ENCODE results near the gene PIP5K1B.
A peak's percentile ranks its signal among the peaks of the same experiment; 100 is the strongest.
"Not testable (repeated sequence)": the region's sequence is repeated elsewhere in the genome, so short reads cannot be mapped to it uniquely, and the experiment has no call there.

The PIP5K1B gene, protein sequence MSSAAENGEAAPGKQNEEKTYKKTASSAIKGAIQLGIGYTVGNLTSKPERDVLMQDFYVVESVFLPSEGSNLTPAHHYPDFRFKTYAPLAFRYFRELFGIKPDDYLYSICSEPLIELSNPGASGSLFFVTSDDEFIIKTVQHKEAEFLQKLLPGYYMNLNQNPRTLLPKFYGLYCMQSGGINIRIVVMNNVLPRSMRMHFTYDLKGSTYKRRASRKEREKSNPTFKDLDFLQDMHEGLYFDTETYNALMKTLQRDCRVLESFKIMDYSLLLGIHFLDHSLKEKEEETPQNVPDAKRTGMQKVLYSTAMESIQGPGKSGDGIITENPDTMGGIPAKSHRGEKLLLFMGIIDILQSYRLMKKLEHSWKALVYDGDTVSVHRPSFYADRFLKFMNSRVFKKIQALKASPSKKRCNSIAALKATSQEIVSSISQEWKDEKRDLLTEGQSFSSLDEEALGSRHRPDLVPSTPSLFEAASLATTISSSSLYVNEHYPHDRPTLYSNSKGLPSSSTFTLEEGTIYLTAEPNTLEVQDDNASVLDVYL

DNA sequence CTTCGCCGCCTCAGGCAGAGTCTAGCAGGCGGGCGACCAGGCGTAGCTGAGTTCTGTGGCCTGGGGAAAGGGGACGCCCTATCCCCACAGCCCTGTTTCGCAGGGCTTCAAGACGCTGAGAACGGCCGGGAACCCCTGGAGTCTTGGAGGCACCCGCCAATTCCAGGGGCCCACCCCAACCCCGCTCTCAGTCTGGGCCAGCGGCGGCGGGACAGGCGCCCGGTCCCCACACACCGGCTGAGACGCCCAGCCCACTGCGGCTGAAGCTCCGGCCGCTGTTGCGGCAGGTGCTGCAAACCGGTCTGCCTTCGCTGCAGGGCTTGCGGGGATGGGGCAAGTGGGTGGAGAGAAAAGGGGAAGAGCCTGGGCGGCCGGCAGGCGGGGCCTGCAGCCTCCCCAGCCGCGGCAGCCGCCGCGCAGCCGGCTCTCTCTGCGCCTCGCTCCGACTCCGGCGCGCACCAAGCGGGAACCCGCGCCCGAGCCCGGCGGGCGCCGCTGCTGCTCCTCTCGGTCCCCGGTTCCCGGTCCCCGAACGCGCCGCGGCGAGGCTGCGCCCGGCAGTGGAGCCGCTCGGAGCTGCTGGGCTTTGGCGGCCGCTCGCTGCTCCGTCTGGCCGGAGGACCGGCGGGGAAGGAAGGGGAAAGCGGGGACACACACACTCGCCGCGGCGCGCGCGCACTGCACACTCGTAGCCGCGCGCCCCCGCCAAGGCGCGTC is at the start of gene PIP5K1B:
TSS of gene PIP5K1B (plus strand) at position 427 of the 717 bp plus-strand sequence. CDS start 117,375 bp downstream, outside the sequence.
- DNase-seq (ENCODE audit: low read depth), result peak; percentile 40

DNA sequence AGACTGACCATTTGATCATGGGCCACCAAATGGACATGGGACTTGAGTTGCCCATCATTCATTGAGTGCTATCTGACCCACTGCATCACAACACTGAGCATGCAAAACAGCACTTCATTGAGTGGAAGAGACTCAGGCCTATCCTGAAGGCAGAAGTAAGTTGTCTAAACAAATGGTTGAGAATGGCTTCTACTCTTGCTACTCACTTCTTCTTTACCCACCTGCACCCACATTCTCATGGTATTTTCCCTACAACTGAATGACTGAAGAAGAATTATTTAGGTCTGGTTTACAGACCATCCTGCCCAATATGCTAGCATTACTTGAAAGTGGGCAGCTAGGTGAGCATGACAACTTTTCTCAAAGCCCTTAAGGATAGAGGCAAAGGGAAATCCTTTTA is 41.0 kb upstream of the PIP5K1B start:
- DNase-seq (ENCODE audit: low read depth), result no peak

DNA sequence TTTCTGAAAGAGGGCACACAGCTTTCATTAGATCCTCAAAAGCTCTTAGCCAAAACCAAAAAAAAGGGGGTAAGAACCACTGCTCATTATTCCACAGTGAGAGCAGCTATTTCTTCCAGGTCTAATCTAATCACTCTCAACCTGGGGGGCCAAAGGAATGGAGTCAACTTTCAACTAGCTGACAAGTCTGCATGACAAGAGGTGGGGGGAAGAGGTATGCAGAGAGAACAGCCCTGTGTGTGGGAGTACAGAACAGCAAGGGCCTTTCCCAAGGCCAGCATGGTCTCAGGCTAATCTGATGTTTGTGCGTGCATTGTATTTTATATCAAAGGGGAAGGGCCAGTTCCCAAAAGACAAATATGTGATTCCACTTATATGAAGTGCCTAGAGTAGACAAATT is 36.9 kb upstream of the PIP5K1B start:
- no peak for DNase-seq (ENCODE audit: low read depth)

DNA sequence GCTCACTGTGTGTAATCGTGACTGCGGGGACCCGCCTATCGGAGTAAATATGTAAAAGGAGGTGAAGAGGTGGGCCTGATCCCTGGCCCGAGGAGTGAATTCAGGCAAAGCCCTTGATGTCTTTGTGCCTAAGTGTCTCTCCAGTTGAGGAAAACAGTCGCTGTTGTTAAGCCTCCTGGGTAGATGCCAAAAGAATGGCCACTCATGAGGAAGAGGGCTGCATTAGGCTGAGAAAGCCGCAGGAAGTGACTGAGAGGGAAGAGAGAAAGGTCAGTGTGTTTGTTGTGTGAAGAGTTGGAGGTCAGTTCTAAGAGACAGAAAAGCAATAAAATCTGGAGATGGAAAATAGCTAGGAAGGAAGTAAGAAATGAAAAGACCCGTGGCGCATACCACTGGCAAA is 35.8 kb upstream of the PIP5K1B start:
- no peak for DNase-seq (ENCODE audit: low read depth)

DNA sequence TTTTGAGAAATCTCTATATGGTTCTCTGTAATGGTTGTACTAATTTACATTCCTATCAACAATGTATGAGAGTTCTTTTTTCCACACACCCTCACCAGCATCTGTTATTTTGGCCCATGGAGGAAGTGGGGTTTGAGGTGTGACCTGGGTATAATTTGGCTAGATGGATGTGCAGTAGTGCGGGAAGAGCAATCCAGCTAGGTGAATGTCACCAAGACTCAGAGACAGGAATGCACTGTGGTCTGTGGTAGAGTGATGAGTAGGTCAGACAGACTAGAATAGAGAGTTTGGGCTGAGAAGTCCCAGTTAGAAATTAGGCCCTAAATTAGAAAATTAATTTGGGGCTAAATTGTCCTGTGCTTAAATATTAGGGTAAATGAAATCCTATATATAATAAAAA is 32.8 kb upstream of the PIP5K1B start:
- DNase-seq (ENCODE audit: low read depth), result no peak

DNA sequence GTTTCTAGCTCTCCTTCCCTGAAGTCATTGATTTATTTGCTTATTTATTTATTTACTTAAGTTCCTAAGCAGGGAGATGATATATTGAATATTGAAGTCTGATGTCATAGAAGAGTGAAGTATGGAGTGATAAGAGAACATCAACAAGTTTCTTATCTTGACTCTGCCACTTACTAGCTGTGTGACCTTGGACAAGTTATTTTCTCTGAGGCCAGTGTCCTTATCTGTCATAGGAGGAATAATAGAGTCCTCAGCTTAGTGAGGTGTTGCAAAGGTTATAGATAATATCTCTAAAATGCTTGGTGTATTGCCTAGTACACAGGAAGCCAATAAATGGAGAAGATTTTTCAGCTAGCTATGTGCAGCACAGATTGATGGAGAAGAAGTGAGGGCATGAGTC is 32.4 kb upstream of the PIP5K1B start:
- DNase-seq (ENCODE audit: low read depth), result no peak

DNA sequence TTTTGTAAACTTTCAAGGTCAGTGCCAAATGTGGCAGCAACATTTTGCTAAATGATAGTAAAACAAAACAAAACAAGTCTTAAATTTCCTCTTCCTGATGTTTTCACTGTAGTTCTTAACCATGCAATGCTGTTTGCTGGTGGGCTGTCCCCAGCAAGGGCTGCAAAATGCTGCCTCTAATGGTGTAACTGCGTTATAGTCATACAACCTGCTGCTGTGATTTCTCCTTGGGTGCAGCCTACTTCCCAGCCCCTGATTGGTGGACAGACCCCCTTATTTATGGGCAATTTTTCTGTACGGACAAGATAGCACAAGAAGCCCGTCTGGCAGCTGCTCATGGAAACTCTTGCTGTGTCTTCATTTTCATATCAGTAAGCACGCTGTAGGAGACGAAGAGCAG is 26.6 kb upstream of the PIP5K1B start:
- DNase-seq (ENCODE audit: low read depth), result peak; percentile 12

DNA sequence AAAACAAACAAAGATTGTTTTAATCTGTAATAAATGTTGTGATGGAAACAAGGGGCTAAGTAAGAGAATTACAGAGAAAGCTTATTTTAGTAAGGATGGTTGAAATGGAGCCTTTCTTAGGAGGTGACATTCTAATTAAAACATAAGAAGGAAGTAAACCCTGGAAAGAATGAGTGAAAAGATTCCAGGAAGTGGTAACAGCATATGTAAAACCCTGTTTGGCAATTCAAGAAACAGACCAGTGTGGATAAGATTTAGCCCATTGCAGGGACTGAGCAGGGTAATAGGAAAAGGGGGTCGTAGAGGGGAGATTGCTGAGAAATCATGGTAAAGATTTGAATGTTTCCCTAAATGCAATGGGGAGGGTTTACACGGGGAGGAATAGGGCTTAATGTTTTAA is 21.6 kb upstream of the PIP5K1B start:
- DNase-seq (ENCODE audit: low read depth), result no peak

DNA sequence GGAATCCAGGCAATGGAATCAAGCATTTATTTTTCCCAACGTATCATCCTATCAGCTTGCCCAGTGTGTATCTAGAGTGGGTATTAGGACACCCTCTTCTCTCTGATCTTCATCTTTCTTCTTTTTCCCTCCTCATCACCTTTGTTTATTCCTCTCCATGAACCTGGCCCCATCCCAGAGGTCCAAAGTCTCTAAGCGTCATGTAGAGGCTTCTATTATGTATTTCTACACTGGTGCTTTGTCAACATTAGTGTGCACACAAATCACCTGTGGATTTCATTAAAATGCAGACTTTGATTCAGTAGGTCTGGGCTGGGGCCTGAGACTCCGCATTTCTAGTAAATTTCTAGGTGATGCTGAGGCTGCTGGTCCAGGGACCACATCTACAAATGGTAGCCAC is 19.8 kb upstream of the PIP5K1B start:
- no peak for DNase-seq (ENCODE audit: low read depth)

DNA sequence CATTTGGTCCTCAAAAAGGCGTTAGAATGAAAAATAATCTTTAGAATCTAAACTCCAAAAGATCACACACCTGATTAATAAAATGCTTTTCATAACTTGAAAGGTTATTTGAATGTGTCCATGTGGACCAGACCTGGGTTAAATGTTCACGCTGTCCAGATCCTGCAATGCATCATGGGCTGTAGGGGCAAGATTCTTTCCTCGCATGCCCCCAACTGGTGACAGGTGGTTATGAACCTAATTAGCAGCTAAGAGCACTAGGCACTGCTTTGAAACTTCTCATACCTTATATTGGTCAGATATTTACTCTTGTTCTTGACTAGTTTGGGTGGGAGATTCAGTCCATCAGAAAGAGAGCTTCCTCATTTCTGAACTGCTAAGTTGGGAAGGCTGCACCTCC is 19.3 kb upstream of the PIP5K1B start:
- no peak for DNase-seq (ENCODE audit: low read depth)

DNA sequence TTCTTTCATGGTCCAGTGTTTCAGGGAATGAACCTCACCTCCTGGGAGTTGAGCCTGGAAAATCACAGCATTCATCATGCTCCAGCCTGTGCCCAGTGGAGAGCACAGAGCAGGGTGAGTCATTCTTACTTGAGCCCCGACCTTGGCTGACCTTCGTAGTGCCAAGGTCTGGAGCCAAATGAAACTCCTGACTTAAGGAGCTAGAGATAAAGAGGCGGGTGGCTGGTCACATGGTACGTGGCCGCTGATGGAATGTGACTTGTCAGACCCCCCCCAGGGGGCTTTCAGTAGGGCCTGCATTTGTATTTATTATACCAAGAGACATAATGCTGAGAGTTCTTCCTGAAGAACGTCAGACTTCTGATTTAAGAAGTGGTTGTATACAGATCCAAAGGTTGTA is 15.0 kb upstream of the PIP5K1B start:
- DNase-seq (ENCODE audit: low read depth), result no peak

DNA sequence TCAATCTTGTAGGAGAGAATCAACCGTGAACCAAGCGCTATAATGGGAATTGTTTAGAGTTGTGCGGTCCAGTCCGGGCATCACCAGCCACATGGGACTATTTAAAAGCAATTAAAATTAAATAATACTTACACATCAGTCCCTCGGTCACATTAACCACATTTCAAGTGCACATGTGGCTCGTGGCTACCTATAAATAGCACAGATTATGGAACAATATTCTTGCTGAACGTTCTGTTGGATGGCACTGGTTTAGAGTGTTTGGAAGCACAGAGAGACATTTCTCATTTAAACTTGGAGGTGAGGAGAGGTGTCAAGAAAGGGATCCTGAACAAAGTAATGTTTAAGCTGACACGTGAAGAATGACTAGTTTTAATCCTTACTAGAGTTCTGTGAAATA is 12.5 kb upstream of the PIP5K1B start:
- DNase-seq (ENCODE audit: low read depth), result no peak

DNA sequence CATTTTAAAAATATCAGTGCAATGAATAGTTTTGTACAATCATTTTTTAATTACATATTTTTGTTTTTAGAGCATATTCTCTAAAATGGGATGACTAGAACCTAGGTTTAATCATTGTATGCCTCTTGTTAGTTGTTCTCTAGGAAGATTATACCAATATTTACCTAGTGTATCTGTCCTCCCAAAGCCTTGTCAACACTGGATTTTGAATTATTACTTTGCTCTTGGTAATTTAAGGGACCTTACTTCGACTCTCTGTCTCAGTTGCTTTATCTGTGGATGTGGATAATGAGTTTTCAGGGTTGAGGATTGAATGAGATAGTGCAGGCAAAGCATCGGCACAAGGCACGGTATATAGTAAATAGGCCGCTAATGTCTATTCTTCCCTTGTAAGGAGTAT is 10.9 kb upstream of the PIP5K1B start:
- no peak for DNase-seq (ENCODE audit: low read depth)

DNA sequence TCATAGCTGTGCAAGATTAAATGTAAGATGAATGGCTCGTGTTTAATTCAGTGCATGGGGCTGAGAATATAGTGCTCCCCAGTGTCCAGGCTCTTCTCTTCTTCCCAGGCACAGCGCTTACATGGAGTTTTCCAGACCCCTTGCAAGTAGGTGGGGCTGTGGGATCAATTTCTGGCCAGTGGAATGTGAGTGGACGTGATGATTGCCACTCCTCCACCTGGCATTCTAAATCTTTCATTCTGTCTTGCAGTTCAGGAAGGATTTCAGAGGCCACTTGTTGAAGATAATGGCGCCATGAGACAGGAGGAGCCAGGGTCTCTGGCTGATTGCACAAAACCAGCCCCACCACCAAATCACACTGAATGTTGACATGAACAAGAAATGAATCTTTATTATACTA is 7.2 kb upstream of the PIP5K1B start:
- no peak for DNase-seq (ENCODE audit: low read depth)

DNA sequence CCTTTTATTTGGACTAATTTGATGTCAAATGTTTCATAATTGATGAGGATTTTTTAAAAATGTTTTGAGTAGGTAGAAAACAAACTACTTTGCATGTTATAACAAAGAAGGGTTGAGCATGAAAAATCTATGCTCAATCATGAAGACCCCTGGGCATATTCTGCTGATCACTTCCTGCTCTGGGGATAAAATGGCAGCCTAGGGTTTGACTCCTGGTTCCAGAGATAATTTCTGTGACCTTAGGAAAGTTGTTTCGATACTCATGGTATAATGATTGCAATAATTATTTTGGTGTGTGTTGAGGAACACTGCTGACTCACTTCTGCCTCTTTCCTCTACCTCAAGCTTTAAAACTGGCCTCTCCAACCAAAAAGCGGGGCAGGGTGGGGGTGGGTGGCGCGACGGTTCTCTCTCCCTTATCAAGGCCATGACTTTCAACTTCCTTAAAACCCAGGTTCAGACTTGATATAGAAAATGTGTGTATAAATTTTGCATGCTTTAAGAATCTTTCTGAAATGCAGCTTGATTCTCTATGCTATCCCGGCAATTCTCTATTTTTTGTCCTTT is 6.0 kb upstream of the PIP5K1B start:
- DNase-seq (ENCODE audit: low read depth), result no peak

DNA sequence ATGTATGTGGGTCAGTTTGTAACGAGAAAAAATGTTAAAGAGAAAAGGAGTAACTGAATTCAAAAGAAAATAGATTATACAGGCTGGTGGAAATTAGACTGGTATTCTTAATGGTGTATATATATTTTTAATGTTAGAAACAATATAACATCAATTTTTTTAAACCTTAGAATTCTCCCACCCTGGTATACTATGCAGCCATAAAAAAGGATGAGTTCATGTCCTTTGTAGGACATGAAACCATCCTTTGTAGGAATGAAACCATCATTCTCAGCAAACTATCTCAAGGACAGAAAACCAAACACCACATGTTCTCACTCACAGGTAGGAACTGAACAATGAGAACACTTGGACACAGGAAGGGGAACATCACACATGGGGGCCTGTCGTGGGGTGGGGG is 5.4 kb upstream of the PIP5K1B start:
- not testable (repeated sequence) for DNase-seq (ENCODE audit: low read depth)

DNA sequence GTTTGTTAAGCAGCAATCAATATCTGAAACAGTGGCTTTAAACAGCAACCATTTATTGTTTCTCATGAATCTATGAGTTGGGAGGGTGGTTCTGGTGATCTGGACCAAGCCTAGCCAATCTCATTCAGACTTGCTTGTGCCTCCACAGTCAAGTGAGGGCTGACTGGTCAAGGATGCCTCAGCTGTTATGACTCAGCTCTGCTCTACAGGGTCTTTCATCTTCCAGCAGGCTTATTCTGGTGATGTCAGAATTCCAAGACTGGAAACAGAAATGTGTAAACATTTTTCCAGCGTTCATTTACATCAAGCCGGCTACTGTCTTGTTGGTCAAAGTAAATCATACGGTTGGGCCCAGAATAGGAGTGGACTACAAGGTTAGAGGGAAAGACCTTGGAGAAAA is 2.5 kb upstream of the PIP5K1B start:
- peak; percentile 6 for DNase-seq (ENCODE audit: low read depth)

DNA sequence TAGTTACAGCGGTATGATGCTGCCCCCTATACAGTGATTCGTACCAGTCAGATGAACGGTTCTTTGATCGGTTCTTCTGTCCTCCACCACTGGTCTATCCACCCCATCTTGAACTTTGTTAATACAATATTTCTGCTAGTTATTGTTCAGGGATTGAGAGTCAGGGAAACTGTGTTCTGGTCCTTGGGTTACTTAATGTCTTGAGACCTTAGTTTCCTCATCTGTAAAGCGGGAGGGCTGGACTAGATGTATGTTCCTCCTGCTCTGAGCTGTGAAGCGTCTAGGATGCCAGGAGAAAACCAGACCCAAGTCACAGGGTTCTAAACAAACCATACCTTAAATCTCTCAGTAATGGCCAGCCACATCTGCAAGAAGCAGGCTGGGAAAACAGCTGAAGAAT is 1.4 kb upstream of the PIP5K1B start:
- no peak for DNase-seq (ENCODE audit: low read depth)

DNA sequence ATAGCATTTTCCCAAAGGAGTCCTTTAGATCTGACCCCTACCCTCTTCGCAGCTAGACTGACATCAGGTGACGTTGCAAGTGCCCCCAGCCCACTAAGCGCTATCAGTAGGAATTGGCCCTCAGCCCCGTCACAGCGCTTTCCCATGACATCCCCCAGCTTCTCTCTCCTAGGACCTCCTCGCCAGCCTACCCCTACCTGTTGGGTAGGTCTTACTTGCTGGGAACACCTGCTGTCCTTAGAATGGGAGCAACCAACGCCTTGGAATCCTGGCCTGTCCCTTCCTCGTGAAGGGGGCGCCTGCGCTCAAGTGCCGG is 584 bp upstream of the PIP5K1B start:
- DNase-seq (ENCODE audit: low read depth), result no peak

DNA sequence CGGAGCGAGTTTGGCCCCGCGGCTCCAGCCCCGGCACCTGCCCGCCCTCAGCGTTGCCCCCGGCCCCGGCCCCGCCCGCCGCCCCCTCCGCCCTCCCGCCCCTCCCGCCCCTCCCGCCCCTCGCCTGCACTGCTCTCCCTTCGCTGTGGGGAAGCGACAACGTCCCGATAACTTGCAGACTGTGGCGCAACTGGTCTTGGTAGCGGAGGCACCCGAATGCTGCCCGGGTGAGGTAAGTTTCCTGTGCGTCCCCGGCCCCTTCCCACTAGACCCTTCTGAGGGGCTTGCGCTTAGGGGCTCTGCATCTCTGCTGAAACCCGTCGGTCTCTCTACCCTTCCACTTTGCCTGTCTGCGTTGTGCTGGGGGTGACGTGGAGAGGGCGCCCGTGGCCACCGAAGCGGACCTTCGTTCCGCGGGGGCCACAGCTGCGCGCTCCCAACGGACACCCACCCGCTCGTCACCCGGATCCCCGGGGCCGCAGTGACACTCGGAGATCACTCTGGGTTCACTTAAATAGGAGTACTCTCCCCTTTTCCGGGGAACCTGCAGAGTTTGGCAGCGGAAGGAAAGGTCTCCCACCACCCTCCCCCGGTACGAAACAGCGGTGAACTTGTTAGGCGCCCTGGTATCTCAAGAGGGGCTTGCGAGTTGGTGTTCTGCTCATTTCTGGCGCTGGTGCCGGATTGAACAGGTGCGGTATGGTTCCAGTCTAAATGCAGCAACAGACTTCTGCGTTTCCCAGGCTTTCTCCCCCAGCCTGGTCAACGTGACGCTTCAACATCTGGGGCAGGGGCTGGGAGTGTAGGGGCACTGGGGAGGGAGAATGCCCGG is 707 bp downstream of the PIP5K1B start:
- no peak for DNase-seq (ENCODE audit: low read depth)

DNA sequence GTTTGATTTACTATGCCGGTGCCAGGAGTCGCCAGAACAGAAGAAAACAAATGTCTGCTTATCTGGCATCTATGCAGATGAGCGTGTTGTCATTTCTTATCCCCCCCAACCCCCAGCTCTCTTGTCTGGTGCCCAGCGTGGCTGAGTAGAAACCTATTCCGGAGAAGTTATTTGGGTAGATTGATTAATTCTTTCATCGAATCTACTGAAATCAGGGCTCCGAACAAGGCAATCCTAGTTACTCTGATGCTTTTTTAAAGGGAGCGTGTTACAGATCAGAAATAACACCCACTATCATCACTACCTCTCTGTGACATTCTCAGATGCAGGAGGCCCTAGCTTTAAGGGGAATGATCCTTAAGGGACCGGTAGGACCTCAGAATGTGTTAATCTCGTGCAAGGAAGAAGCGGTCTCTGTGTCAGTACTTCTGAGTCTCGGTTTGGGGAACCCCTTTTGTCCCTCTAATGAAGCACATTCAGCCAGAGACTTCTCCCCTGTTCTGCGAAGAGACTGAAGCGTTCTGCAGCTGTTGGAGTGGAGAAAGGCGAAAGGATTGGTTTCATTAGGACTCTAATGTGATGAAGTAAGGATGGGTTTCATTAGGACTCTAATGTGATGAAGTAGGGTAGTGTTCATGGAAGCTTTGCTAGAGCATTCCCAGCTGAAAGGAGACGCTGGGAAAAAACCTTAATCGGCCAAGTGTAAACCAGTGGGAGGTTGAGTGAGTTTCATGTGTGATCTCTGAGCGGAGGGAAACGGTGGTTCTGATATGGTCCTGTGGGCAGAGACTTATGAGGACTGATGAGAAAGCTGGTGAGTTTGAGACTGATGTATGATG is 1.5 kb downstream of the PIP5K1B start:
- DNase-seq (ENCODE audit: low read depth), result no peak

Data from EH (cell line).